Measurements from ENCODE around the gene CABP1.
A peak's percentile ranks its signal among the peaks of the same experiment; 100 is the strongest.
"Not testable (repeated sequence)": the region's sequence is repeated elsewhere in the genome, so short reads cannot be mapped to it uniquely, and the experiment has no call there.

CABP1 gene

GRCh38 chr12:120668091-120668867, 27.9 kb downstream of the CABP1 start:
- no peak for DNase-seq (ENCODE audit: low read depth)

GRCh38 chr12:120668868-120669840, 28.7 kb downstream of the CABP1 start:
- DNase-seq (ENCODE audit: low read depth): no peak

GRCh38 chr12:120670237-120670636, 29.8 kb downstream of the CABP1 start:
- not testable (repeated sequence) for DNase-seq (ENCODE audit: low read depth)

GRCh38 chr12:120670667-120671066, 30.2 kb downstream of the CABP1 start:
- DNase-seq (ENCODE audit: low read depth): no peak

- DNase-seq (ENCODE audit: low read depth): no peak
Observed at GRCh38 chr12:120674097-120674636, 33.7 kb downstream of the CABP1 start.

GRCh38 chr12:120677765-120678473, 37.5 kb downstream of the CABP1 start:
- no peak for DNase-seq (ENCODE audit: low read depth)

- no peak for DNase-seq (ENCODE audit: low read depth)
Observed at GRCh38 chr12:120678572-120678971, 38.1 kb downstream of the CABP1 start.

- DNase-seq (ENCODE audit: low read depth): no peak
Observed at GRCh38 chr12:120680165-120680738, 39.8 kb downstream of the CABP1 start.

GRCh38 chr12:120684523-120684932, 44.1 kb downstream of the CABP1 start:
- no peak for DNase-seq (ENCODE audit: low read depth)

GRCh38 chr12:120685522-120685921, 45.1 kb downstream of the CABP1 start:
- no peak for DNase-seq (ENCODE audit: low read depth)

GRCh38 chr12:120686151-120686689, 45.8 kb downstream of the CABP1 start:
- DNase-seq (ENCODE audit: low read depth): peak; percentile 96

GRCh38 chr12:120686690-120687577, 46.5 kb downstream of the CABP1 start, which contains the start of gene MLEC:
Gene MLEC, plus strand, starts transcription at chr12:120687149. Its CDS starts 148 bp downstream, at chr12:120687297.
- peak; percentile 98 for DNase-seq (ENCODE audit: low read depth)

GRCh38 chr12:120687578-120688289, 47.3 kb downstream of the CABP1 start:
- DNase-seq (ENCODE audit: low read depth): peak; percentile 44

GRCh38 chr12:120688527-120689071, 48.2 kb downstream of the CABP1 start:
- no peak for DNase-seq (ENCODE audit: low read depth)

GRCh38 chr12:120689397-120690082, 49.1 kb downstream of the CABP1 start:
- DNase-seq (ENCODE audit: low read depth): no peak

- DNase-seq (ENCODE audit: low read depth): no peak
Observed at GRCh38 chr12:120690083-120690450, 49.6 kb downstream of the CABP1 start.

- DNase-seq (ENCODE audit: low read depth): no peak
Observed at GRCh38 chr12:120690978-120691377, 50.6 kb downstream of the CABP1 start.

GRCh38 chr12:120692524-120693033, 52.2 kb downstream of the CABP1 start:
- DNase-seq (ENCODE audit: low read depth): no peak

Data from stimulated activated CD4-positive, alpha-beta T cell treated with anti-CD3 and anti-CD28 coated beads, Interleukin-2, amount 100 ng/mL, for 4 hours (primary cell).